Measurements from ENCODE around the gene OBP2A.
A peak's percentile ranks its signal among the peaks of the same experiment; 100 is the strongest.
"Not testable (repeated sequence)": the region's sequence is repeated elsewhere in the genome, so short reads cannot be mapped to it uniquely, and the experiment has no call there.

The OBP2A gene

GRCh38 chr9:135545646-135546176, at the start of gene OBP2A:
OBP2A (plus strand) TSS chr9:135546126; CDS start chr9:135546181, 55 bp downstream.
- not testable (repeated sequence) for ATAC-seq

- ATAC-seq: no peak
Measured at GRCh38 chr9:135498381-135499126, 47.4 kb upstream of the OBP2A start.

- ATAC-seq: peak; percentile 59 to 60
Measured at GRCh38 chr9:135499326-135500070, 46.4 kb upstream of the OBP2A start.

- peak in 1 of 2 donors; percentile 10 for ATAC-seq
Measured at GRCh38 chr9:135500071-135500524, 45.8 kb upstream of the OBP2A start.

DNA sequence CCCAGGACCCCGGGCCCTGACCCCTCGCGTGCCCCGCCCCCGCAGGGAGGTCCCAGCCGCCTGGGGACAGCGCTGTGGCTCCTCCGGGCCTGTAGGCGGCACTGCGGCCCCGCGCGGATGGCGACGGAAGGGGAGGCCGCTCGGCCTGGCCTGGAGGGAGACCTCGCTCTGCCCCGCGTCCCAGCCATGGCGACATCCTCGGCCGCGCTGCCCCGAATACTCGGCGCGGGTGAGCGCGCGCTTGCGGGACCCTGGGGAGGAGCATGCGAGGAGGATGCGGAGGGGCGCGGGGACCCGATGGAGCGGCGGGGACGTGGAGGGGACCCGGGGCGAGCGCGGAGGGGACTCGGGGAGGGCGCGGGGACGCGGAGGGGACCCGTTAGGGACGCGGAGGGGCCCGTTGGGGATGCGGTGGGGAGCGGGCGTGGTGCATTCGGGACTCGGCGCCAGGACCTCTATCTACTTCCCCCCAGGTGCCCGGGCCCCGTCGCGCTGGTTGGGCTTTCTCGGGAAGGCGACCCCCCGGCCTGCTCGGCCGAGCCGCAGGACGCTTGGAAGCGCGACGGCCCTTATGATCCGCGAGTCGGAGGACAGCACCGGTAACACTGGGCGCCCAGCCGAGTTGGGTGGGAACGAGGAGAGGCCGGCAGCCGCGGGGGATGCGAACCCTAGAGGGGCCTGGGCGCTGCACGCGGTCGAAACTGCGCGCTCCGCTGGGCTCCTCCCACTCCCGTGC, 45.2 kb upstream of the OBP2A start, which contains the start of gene MRPS2:
TSS of gene MRPS2 (plus strand) at position 158 of the 736 bp plus-strand sequence. CDS start at position 187, 29 bp downstream.
- peak; percentile 94 to 95 for ATAC-seq

DNA sequence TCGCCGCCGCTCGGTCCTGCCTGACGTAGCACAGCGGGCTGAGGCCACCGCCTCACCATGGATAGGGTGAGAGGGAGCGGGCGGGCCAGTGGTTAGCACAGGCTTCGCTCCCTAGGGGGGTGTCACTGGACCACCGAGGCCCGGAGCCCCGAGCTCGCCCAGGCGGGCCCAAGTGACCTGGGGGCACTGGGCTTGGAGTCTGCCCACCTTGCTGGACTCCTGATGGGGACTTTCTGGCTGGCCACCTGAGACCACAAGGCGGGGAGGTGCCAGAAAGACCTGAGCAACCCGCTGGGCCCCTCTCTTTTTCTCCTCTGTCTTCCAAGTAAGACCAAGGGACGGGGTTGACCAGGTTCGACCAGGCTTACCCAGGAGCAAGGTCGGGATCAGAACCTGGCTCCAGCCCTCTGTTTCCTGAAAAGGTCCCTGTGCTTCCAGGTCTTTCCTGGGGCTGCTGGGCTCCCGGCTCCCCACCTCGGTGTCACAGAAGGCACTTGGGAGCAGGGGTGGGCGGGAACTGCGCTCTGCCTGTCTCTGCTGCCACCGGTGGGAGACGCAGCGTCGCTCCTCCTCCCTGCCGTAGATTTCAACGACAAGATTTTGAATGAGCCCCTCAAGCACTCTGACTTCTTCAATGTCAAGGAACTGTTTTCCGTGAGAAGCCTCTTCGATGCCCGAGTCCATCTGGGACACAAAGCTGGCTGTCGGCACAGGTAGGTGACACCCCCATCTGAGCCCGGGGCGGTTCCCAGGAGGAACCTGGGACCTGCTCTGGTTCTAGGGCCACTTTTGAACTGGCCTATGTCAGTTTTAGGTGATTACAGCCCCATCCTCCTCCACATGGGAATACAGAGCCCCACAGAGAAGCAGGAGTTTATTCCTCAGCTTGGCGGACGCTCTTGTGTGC, 44.4 kb upstream of the OBP2A start:
- no peak for ATAC-seq

DNA sequence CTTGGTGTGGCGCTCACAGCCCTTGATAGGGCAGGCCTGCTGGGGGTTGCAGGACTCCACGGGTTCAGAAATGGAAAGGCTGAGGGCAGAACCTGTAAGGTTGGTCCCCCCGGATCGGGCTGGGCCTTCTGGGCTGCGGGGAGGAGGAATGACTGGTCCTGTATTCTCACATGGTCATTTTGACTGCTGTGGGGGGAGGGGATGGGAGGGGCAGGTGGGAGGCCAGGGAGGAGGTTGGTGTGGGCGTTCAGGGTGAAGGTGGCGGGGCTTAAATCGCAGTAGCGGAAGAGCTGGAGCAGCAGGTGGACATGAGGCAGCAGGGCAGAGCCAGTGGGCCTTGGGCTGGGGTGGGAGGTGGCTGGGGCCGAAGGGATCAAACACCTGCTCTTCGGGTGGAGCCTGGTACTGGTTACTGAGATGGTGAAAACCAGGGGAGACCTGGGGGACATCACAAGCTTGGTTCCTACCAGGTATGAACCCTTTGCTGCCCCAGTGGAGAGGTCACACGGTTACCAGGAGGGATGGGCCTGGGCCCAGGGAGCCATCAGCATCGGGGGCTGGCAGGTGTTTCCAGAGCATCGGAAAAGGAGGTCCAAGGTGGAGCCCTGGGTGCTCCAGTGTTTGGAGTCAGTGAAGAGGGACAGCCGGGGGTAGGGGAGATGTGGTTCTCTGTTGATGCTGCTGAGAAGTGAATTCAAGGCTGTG, 43.6 kb upstream of the OBP2A start:
- ATAC-seq: no peak

GRCh38 chr9:135502873-135503321, 43.0 kb upstream of the OBP2A start:
- ATAC-seq: no peak

DNA sequence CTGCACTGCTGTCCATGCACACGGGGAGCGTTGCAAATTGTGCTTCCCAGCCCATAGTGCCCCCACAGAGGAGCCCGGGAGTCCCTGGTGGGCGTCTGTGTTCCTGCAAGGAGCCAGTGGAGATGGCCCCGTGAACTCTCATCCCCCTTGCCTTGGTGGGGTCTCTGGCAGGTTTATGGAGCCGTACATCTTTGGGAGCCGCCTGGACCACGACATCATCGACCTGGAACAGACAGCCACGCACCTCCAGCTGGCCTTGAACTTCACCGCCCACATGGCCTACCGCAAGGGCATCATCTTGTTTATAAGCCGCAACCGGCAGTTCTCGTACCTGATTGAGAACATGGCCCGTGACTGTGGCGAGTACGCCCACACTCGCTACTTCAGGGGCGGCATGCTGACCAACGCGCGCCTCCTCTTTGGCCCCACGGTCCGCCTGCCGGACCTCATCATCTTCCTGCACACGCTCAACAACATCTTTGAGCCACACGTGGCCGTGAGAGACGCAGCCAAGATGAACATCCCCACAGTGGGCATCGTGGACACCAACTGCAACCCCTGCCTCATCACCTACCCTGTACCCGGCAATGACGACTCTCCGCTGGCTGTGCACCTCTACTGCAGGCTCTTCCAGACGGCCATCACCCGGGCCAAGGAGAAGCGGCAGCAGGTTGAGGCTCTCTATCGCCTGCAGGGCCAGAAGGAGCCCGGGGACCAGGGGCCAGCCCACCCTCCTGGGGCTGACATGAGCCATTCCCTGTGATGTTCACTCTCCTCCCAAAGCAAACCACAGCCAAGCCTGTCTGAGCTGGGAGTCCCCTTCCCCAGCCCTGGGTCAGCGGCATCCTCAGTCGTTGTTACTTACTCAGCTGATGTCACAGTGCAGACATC, 42.3 kb upstream of the OBP2A start:
- ATAC-seq: no peak

- peak in 1 of 2 donors; percentile 17 for ATAC-seq
Measured at GRCh38 chr9:135504262-135505243, 41.4 kb upstream of the OBP2A start.

GRCh38 chr9:135505406-135506187, 40.3 kb upstream of the OBP2A start:
- ATAC-seq: no peak

DNA sequence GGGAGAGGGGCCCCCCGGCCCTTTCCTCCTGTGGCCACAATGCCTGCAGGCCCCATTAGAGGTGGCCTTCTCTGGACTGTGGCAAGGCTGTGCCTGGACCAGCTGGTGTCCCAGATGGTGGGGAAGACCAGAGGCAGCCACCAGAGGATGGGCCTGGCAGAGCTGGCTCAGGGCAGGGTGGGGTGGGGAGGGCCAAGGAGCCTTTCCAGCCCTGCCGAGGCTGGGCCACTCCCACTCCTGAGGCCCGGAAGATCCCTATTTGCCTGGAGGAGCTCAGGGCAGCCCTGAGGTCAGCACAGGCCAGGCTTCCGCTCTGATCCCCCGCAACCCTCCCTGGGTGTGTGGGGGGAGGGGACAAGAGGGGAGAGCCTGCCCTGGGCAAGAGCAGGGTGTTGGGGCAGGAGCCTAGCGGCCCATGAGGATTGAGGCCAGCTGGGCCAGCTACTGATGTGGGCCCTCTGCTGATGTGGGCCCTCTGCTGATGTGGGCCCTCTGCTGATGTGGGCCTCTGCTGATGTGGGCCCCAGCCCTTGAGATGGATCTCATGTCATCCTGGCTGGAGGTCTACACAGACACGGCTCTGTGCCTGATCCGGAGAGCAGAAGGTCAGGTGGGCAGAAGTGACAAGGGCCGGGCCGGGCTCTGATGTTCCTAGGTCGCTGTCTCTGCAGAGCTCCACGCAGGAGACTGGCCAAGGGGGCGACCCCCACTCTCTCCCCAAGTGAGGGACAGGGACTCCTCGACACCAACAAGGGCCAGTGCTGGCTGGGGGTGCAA, 39.4 kb upstream of the OBP2A start:
- ATAC-seq: no peak

- no peak for ATAC-seq
Measured at GRCh38 chr9:135507104-135508035, 38.6 kb upstream of the OBP2A start.

GRCh38 chr9:135508211-135508820, 37.6 kb upstream of the OBP2A start:
- ATAC-seq: no peak

DNA sequence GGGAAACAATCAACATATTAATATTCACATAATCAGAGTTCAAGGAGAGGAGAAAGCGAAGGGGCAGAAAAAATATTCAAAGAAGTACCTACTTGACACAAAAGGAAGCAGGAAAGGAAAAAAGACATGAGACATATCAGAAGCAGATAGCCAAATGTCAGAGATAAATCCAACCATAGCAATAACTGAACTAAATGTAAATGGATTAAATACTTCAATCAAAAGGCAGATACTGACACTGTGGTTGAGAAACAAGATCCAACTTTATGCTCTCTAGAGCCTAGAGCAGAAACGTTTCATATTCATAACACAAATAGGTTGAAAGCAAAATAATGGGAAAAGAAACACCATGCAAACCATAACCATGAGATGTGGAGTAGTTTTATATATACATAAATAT, 36.5 kb upstream of the OBP2A start:
- ATAC-seq: no peak

Data from activated CD4-positive, CD25-positive, alpha-beta regulatory T cell treated with anti-CD3 and anti-CD28 coated beads, Interleukin-2, amount 50 U/mL, for 24 hours (primary cell).